Lung (tissue), 12 donors: Measurements from ENCODE around the gene PRDM16. TPM values are rescaled to one million over a fixed set of nuclear protein-coding genes. Genes with fewer than 3 reads are reported as not detected.
A peak's percentile ranks its signal among the peaks of the same experiment; 100 is the strongest.

Source experiments
- ATAC-seq: fragments of 200-7000 bp; cut with Tn5 transposase; one replicate; pipeline ENCODE4 v1.9.1; 2020; ENCODE audit warnings: moderate number of reproducible peaks; ENCODE audit not compliant: insufficient read depth, low FRiP score
- DNase-seq, 3 donors: peaks; one replicate each; pipeline ENCODE4 v3.0.0-alpha.2; 2013 to 2017
- H3K27ac ChIP-seq, 2 donors: one replicate each; pipeline ENCODE4 v1.5.1; 2013; ENCODE audit warnings: mild to moderate bottlenecking in 2 of 2, moderate library complexity in 2 of 2, control low read depth in 1 of 2, inconsistent platforms in 1 of 2, low read depth in 1 of 2, low read length in 1 of 2
- H3K27me3 ChIP-seq, 3 donors: one replicate each; pipeline ENCODE4 v1.5.1; 2013; ENCODE audit warnings: low read length in 2 of 3; ENCODE audit not compliant: control insufficient read depth in 3 of 3, insufficient read depth in 3 of 3
- H3K36me3 ChIP-seq, 4 donors: one replicate each; pipeline ENCODE4 v1.5.1; 2013; ENCODE audit warnings: low read length in 4 of 4, mild to moderate bottlenecking in 1 of 4, moderate library complexity in 1 of 4; ENCODE audit not compliant: control insufficient read depth in 4 of 4, insufficient read depth in 4 of 4
- H3K4me1 ChIP-seq, 5 donors: one replicate each; pipeline ENCODE4 v1.5.1; 2013; ENCODE audit warnings: low read length in 5 of 5, mild to moderate bottlenecking in 2 of 5, moderate library complexity in 1 of 5; ENCODE audit not compliant: control insufficient read depth in 5 of 5, insufficient read depth in 5 of 5
- H3K4me3 ChIP-seq: one replicate; pipeline ENCODE4 v1.5.1; 2013; ENCODE audit warnings: mild to moderate bottlenecking, control low read depth, moderate library complexity
- H3K9ac ChIP-seq, 2 donors: one replicate each; pipeline ENCODE4 v1.5.1; 2013; ENCODE audit warnings: low read length in 2 of 2, control low read depth in 1 of 2; ENCODE audit not compliant: insufficient read depth in 1 of 2
- H3K9me3 ChIP-seq, 4 donors: one replicate each; pipeline ENCODE4 v1.5.1; 2013; ENCODE audit warnings: low read length in 3 of 4, mild to moderate bottlenecking in 1 of 4, moderate library complexity in 1 of 4; ENCODE audit not compliant: control insufficient read depth in 4 of 4, insufficient read depth in 3 of 4
- WGBS, 2 donors: extraction: QIAGEN DNeasy Blood & Tissue Kit; methylation state at CpG; one replicate each; pipeline ENCODE4 v1.1.7; 2013; 5-methylcytosine and 5-hydroxymethylcytosine counted together
- polyA plus RNA-seq, 2 donors: library from polyadenylated mRNA; stranded (reverse); fragments of 200-250 nt; gene quantifications; one replicate each; pipeline ENCODE4 v1.2.1, GENCODE V29; 2013
- total RNA-seq, 2 donors: library from RNA; depleted of rRNA in 1 of 2; stranded (reverse); fragments of >200 nt in 1 of 2; gene quantifications; one replicate each; pipeline ENCODE4 v1.2.1, GENCODE V29; 2014 to 2021
- TF ChIP-seq, protein P1 (sequence below): IDR thresholded peaks from 2 replicates; pipeline ENCODE4 v1.5.1; 2012; ENCODE audit warnings: mild to moderate bottlenecking; ENCODE audit errors: control extremely low read depth, extremely low read depth
- donor health status: control.
- donor health status: control.
- donor health status: Bipolar disorder and iron deficiency.
- donor health status: healthy.
- donor health status: DM: yes; HTN: yes; CAD: no.

Gene PRDM16
- total and polyA plus RNA-seq, 4 donors = 2.4 to 36.5 (median 13.1) TPM

GRCh38 chr1:3410142-3410925 lies 341.3 kb downstream of the PRDM16 start:
- no peak overlapping the region for H3K9ac ChIP-seq
- H3K36me3 ChIP-seq = peaks cover 0 to 2% (median 0%) of the 10 kb centered on the region in 4 donors
- DNase-seq (peak; percentile 74 to 83 (median 77)), ATAC-seq (no peak)
- H3K27ac ChIP-seq = no peak overlapping the region
- TF ChIP-seq, protein P1, sequence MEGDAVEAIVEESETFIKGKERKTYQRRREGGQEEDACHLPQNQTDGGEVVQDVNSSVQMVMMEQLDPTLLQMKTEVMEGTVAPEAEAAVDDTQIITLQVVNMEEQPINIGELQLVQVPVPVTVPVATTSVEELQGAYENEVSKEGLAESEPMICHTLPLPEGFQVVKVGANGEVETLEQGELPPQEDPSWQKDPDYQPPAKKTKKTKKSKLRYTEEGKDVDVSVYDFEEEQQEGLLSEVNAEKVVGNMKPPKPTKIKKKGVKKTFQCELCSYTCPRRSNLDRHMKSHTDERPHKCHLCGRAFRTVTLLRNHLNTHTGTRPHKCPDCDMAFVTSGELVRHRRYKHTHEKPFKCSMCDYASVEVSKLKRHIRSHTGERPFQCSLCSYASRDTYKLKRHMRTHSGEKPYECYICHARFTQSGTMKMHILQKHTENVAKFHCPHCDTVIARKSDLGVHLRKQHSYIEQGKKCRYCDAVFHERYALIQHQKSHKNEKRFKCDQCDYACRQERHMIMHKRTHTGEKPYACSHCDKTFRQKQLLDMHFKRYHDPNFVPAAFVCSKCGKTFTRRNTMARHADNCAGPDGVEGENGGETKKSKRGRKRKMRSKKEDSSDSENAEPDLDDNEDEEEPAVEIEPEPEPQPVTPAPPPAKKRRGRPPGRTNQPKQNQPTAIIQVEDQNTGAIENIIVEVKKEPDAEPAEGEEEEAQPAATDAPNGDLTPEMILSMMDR = no peak
- H3K4me3 ChIP-seq = no peak overlapping the region
- H3K27me3 ChIP-seq = peaks cover 0 to 10% (median 2%) of the 10 kb centered on the region in 3 donors
- 72 to 82% methylated on average over 21 of the region's 21 CpGs for WGBS, 2 donors
- H3K4me1 ChIP-seq = peaks cover 0 to 3% (median 3%) of the 10 kb centered on the region in 5 donors
- H3K9me3 ChIP-seq = peaks cover 0 to 7% (median under 1%) of the 10 kb centered on the region in 4 donors

DNA sequence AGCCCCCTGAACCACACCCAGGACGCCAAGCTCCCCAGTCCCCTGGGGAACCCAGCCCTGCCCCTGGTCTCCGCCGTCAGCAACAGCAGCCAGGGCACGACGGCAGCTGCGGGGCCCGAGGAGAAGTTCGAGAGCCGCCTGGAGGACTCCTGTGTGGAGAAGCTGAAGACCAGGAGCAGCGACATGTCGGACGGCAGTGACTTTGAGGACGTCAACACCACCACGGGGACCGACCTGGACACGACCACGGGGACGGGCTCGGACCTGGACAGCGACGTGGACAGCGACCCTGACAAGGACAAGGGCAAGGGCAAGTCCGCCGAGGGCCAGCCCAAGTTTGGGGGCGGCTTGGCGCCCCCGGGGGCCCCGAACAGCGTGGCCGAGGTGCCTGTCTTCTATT lies 342.8 kb downstream of the PRDM16 start:
- Histone ChIP-seq H3K4me1 (peaks cover 0 to 7% (median 3%) of the 10 kb centered on the region in 5 donors), H3K27me3 (peaks cover 0 to 10% (median 2%) of the 10 kb centered on the region in 3 donors), H3K27ac (no peak overlapping the region), H3K36me3 (no peaks in the 10 kb centered on the region), H3K9me3 (peaks cover 0 to 13% (median 1%) of the 10 kb centered on the region in 4 donors), H3K4me3 (no peak overlapping the region), H3K9ac (no peak overlapping the region)
- ATAC-seq (no peak), DNase-seq (no peak)
- TF ChIP-seq, protein P1 = no peak
- WGBS, 2 donors = 88 to 93% methylated on average over 30 of the region's 30 CpGs

DNA sequence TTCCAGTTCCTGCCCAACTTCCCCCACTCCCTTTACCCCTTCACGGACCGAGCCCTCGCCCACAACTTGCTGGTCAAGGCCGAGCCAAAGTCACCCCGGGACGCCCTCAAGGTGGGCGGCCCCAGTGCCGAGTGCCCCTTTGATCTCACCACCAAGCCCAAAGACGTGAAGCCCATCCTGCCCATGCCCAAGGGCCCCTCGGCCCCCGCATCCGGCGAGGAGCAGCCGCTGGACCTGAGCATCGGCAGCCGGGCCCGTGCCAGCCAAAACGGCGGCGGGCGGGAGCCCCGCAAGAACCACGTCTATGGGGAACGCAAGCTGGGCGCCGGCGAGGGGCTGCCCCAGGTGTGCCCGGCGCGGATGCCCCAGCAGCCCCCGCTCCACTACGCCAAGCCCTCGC lies 343.4 kb downstream of the PRDM16 start:
- H3K36me3 ChIP-seq = no peaks in the 10 kb centered on the region
- H3K9me3 ChIP-seq = peaks cover 0 to 15% (median 4%) of the 10 kb centered on the region in 4 donors
- peaks cover 0 to 10% (median 2%) of the 10 kb centered on the region in 3 donors for H3K27me3 ChIP-seq
- H3K4me1 ChIP-seq = peaks cover 0 to 7% (median 3%) of the 10 kb centered on the region in 5 donors
- no peak overlapping the region for H3K9ac ChIP-seq
- no peak overlapping the region for H3K4me3 ChIP-seq
- H3K27ac ChIP-seq = no peak overlapping the region
- TF ChIP-seq, protein P1 = no peak
- 95% methylated on average over 32 to 33 of the region's 33 CpGs for WGBS, 2 donors
- DNase-seq (no peak), ATAC-seq (no peak)
